Thyroid gland (tissue), 4 donors: ENCODE data around the gene PKIB.

Experiments
- CTCF ChIP-seq, 6 experiments: fragments of 200-600 bp in 3 of 6; fragments of 450-650 bp in 3 of 6; sonication (generic) in 3 of 6; IDR thresholded peaks; one replicate each; pipeline ENCODE4 v1.5.1; 2016 to 2019; ENCODE audit warnings: antibody characterized with exemption in 6 of 6, mild to moderate bottlenecking in 2 of 6, inconsistent platforms in 1 of 6, moderate library complexity in 1 of 6
- POLR2A ChIP-seq, 2 donors: fragments of 450-650 bp; IDR thresholded peaks; one replicate each; pipeline ENCODE4 v1.6.1; 2017; ENCODE audit warnings: antibody characterized with exemption in 2 of 2, mild to moderate bottlenecking in 2 of 2, moderate library complexity in 1 of 2

DNA sequence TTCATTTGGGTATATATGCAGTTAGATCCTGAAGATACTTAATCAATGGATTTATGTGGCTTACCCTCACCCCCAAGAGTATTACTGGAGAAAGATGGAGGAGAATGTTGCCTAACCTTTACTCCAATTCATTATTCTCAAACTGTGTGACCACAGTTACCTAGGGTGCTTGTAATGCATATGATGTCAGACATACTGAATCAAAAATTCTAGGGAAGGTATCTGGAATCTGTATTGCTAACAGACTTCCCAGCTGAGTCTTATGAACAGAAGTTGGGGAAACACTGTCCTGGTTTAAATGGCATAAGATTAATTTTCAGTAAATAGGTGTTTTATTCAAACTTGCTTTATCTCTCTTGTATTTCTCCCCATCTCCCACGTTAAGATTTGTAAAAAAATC lies 83.9 kb downstream of the PKIB start:
- TF ChIP-seq POLR2A (IDR thresholded peaks at IDR 0.05) = no peak
- no peak for TF ChIP-seq CTCF (IDR thresholded peaks at IDR 0.05)
